ENCODE measurements around the gene FBRSL1. TPM values are rescaled to one million over a fixed set of nuclear protein-coding genes. Genes with fewer than 3 reads are reported as not detected.

Gene FBRSL1
- total RNA-seq, 8 experiments from 2014 or later = 7.1 to 31.6 (median 11.1) TPM

GRCh38 chr12:132518354-132518992 is 28.5 kb downstream of the FBRSL1 start:
- Histone ChIP-seq H3K27ac (no peak overlapping the region), H3K4me1 (replicated peaks in 1 of 2) (peaks cover 3 to 8% of the 10 kb centered on the region in 2 donors), H3K4me3 (no peak overlapping the region)
- ATAC-seq (replicated peaks in 6 of 8) = no peak
- in situ Hi-C loops (cut with MboI; ENCODE audit: low pct_unique_long_range_greater_than_20kb in 2 of 9, low sequenced_read_pairs in 9 of 9, unreplicated experiment in 9 of 9) = no loop called here
- WGBS, 10 experiments = 83 to 100% (median 100%) methylated on average over 1 to 5 of the region's 7 CpGs; no CpG with 5 or more reads in 5 of the 10 experiments

- in situ Hi-C loops (cut with MboI; ENCODE audit: low pct_unique_long_range_greater_than_20kb in 2 of 9, low sequenced_read_pairs in 9 of 9, unreplicated experiment in 9 of 9) = no loop called here
- H3K27ac ChIP-seq = no peak overlapping the region
- ATAC-seq (replicated peaks in 6 of 8) = peak in 1 of 8 experiments; percentile 3
Observed at GRCh38 chr12:132520421-132521199, 30.7 kb downstream of the FBRSL1 start.

GRCh38 chr12:132521200-132521580 is 31.2 kb downstream of the FBRSL1 start:
- WGBS, 10 experiments = 93 to 100% methylated on average over 2 to 7 of the region's 15 CpGs; no CpG with 5 or more reads in 8 of the 10 experiments
- no peak overlapping the region for H3K4me3 ChIP-seq
- no peak overlapping the region for H3K27ac ChIP-seq
- ATAC-seq (replicated peaks in 6 of 8) = no peak
- in situ Hi-C loops (cut with MboI; ENCODE audit: low pct_unique_long_range_greater_than_20kb in 2 of 9, low sequenced_read_pairs in 9 of 9, unreplicated experiment in 9 of 9) = no loop called here
- peaks cover 7 to 9% of the 10 kb centered on the region in 2 donors for H3K4me1 ChIP-seq (replicated peaks in 1 of 2)

More at GRCh38 chr12:132520421-132521199, 30.7 kb downstream of the FBRSL1 start:
- H3K4me1 ChIP-seq (replicated peaks in 1 of 2) = peaks cover 2 to 3% of the 10 kb centered on the region in 2 donors
- WGBS, 10 experiments = 76 to 94% (median 80%) methylated on average over 1 to 8 of the region's 17 CpGs; no CpG with 5 or more reads in 5 of the 10 experiments
- H3K4me3 ChIP-seq = no peak overlapping the region

GRCh38 chr12:132521712-132522292 is 31.9 kb downstream of the FBRSL1 start:
- in situ Hi-C loops (cut with MboI; ENCODE audit: low pct_unique_long_range_greater_than_20kb in 2 of 9, low sequenced_read_pairs in 9 of 9, unreplicated experiment in 9 of 9) = no loop called here
- H3K4me1 ChIP-seq (replicated peaks in 1 of 2) = peaks cover 11 to 13% of the 10 kb centered on the region in 2 donors
- no peak for ATAC-seq (replicated peaks in 6 of 8)
- 82% methylated on average over 4 of the region's 27 CpGs; no CpG with 5 or more reads in 9 of the 10 experiments for WGBS, 10 experiments
- no peak overlapping the region for H3K4me3 ChIP-seq
- H3K27ac ChIP-seq = no peak overlapping the region

GRCh38 chr12:132522592-132523380 is 32.8 kb downstream of the FBRSL1 start:
- Histone ChIP-seq H3K4me1 (replicated peaks in 1 of 2) (peaks cover 11 to 14% of the 10 kb centered on the region in 2 donors), H3K27ac (no peak overlapping the region), H3K4me3 (no peak overlapping the region)
- in situ Hi-C loops (cut with MboI; ENCODE audit: low pct_unique_long_range_greater_than_20kb in 2 of 9, low sequenced_read_pairs in 9 of 9, unreplicated experiment in 9 of 9) = no loop called here
- WGBS, 10 experiments = 80 to 85% methylated on average over 2 to 4 of the region's 25 CpGs; no CpG with 5 or more reads in 8 of the 10 experiments
- no peak for ATAC-seq (replicated peaks in 6 of 8)

- ATAC-seq (replicated peaks in 6 of 8) = peak; percentile 61 to 88 (median 70)
- Histone ChIP-seq H3K27ac (no peak overlapping the region), H3K4me1 (replicated peaks in 1 of 2) (peaks cover 15 to 21% of the 10 kb centered on the region in 2 donors), H3K4me3 (no peak overlapping the region)
- in situ Hi-C loops (cut with MboI; ENCODE audit: low pct_unique_long_range_greater_than_20kb in 2 of 9, low sequenced_read_pairs in 9 of 9, unreplicated experiment in 9 of 9) = no loop called here
- 30 to 80% (median 45%) methylated on average over 1 to 6 of the region's 28 CpGs; no CpG with 5 or more reads in 6 of the 10 experiments for WGBS, 10 experiments
Observed at GRCh38 chr12:132523576-132524331, 33.8 kb downstream of the FBRSL1 start.

- Histone ChIP-seq H3K4me3 (no peak overlapping the region), H3K4me1 (replicated peaks in 1 of 2) (peaks cover 22 to 27% of the 10 kb centered on the region in 2 donors), H3K27ac (no peak overlapping the region)
- peak in 3 of 8 experiments; percentile 80 to 93 (median 87) for ATAC-seq (replicated peaks in 6 of 8)
- 73 to 83% methylated on average over 1 to 3 of the region's 16 CpGs; no CpG with 5 or more reads in 8 of the 10 experiments for WGBS, 10 experiments
- in situ Hi-C loops (cut with MboI; ENCODE audit: low pct_unique_long_range_greater_than_20kb in 2 of 9, low sequenced_read_pairs in 9 of 9, unreplicated experiment in 9 of 9) = no loop called here
Observed at GRCh38 chr12:132524405-132524804, 34.5 kb downstream of the FBRSL1 start.

GRCh38 chr12:132525011-132525832 is 35.3 kb downstream of the FBRSL1 start:
- H3K4me3 ChIP-seq = no peak overlapping the region
- WGBS, 10 experiments = 91% methylated on average over 6 of the region's 43 CpGs; no CpG with 5 or more reads in 9 of the 10 experiments
- in situ Hi-C loops (cut with MboI; ENCODE audit: low pct_unique_long_range_greater_than_20kb in 2 of 9, low sequenced_read_pairs in 9 of 9, unreplicated experiment in 9 of 9) = no loop called here

GRCh38 chr12:132525833-132526455 is 36.0 kb downstream of the FBRSL1 start:
- in situ Hi-C loops (cut with MboI; ENCODE audit: low pct_unique_long_range_greater_than_20kb in 2 of 9, low sequenced_read_pairs in 9 of 9, unreplicated experiment in 9 of 9) = no loop called here
- ATAC-seq (replicated peaks in 6 of 8) = no peak
- H3K4me1 ChIP-seq (replicated peaks in 1 of 2) = peaks cover 36 to 40% of the 10 kb centered on the region in 2 donors
- 53 to 95% (median 73%) methylated on average over 3 to 7 of the region's 28 CpGs; no CpG with 5 or more reads in 5 of the 10 experiments for WGBS, 10 experiments
- no peak overlapping the region for H3K4me3 ChIP-seq
- no peak overlapping the region for H3K27ac ChIP-seq

More at GRCh38 chr12:132525011-132525832, 35.3 kb downstream of the FBRSL1 start:
- H3K27ac ChIP-seq = no peak overlapping the region
- peaks cover 30 to 36% of the 10 kb centered on the region in 2 donors for H3K4me1 ChIP-seq (replicated peaks in 1 of 2)
- ATAC-seq (replicated peaks in 6 of 8) = no peak

GRCh38 chr12:132527186-132527882 is 37.4 kb downstream of the FBRSL1 start:
- no peak for ATAC-seq (replicated peaks in 6 of 8)
- in situ Hi-C loops (cut with MboI; ENCODE audit: low pct_unique_long_range_greater_than_20kb in 2 of 9, low sequenced_read_pairs in 9 of 9, unreplicated experiment in 9 of 9) = no loop called here
- H3K4me1 ChIP-seq (replicated peaks in 1 of 2) = peaks cover 38 to 43% of the 10 kb centered on the region in 2 donors
- no peak overlapping the region for H3K4me3 ChIP-seq
- no peak overlapping the region for H3K27ac ChIP-seq
- WGBS, 10 experiments = no CpG with 5 or more reads among the region's 25 CpGs

GRCh38 chr12:132527883-132528264 is 37.9 kb downstream of the FBRSL1 start:
- H3K27ac ChIP-seq = no peak overlapping the region
- H3K4me3 ChIP-seq = no peak overlapping the region
- in situ Hi-C loops (cut with MboI; ENCODE audit: low pct_unique_long_range_greater_than_20kb in 2 of 9, low sequenced_read_pairs in 9 of 9, unreplicated experiment in 9 of 9) = no loop called here
- H3K4me1 ChIP-seq (replicated peaks in 1 of 2) = peaks cover 38 to 43% of the 10 kb centered on the region in 2 donors
- no CpG with 5 or more reads among the region's 11 CpGs for WGBS, 10 experiments
- ATAC-seq (replicated peaks in 6 of 8) = no peak

All from motor neuron (in vitro differentiated cells).